Nephron (organoid): Measurements from ENCODE around the gene UXT.

Experiments used
- H3K27ac Mint-ChIP-seq, 3 experiments: 2 replicates each; pipeline ENCODE4 v1.8.0; 2020; ENCODE audit warnings: mixed read lengths in 3 of 3, mild to moderate bottlenecking in 2 of 3, moderate library complexity in 1 of 3
- H3K27me3 Mint-ChIP-seq: 2 replicates; pipeline ENCODE4 v1.8.0; 2021; ENCODE audit warnings: low read depth, mild to moderate bottlenecking, moderate library complexity, mixed read lengths
- H3K36me3 Mint-ChIP-seq: 2 replicates; pipeline ENCODE4 v1.8.0; 2020; ENCODE audit warnings: low read depth, mixed read lengths
- H3K4me1 Mint-ChIP-seq: 2 replicates; pipeline ENCODE4 v1.8.0; 2020; ENCODE audit warnings: mixed read lengths
- H3K4me3 Mint-ChIP-seq, 3 experiments: 2 replicates each; pipeline ENCODE4 v1.8.0; 2020; ENCODE audit warnings: mild to moderate bottlenecking in 3 of 3, mixed read lengths in 3 of 3, moderate library complexity in 2 of 3
- H3K9me3 Mint-ChIP-seq: 2 replicates; pipeline ENCODE4 v1.8.0; 2020; ENCODE audit warnings: mixed read lengths
- CTCF ChIP-seq, 3 experiments: fragments of 200-600 bp; sonication (generic); IDR thresholded peaks; one replicate each; pipeline ENCODE4 v1.5.0; 2021; ENCODE audit warnings: antibody characterized with exemption in 3 of 3; ENCODE audit not compliant: unreplicated experiment in 3 of 3

Gene UXT

GRCh38 chrX:47664737-47665136, 5.8 kb upstream of the UXT start:
- no peak overlapping the region for H3K4me3 Mint-ChIP-seq
- no peaks in the 10 kb centered on the region for H3K4me1 Mint-ChIP-seq
- H3K36me3 Mint-ChIP-seq = no peaks in the 10 kb centered on the region

GRCh38 chrX:47662144-47662657, 3.2 kb upstream of the UXT start:
- peaks cover 4% of the 10 kb centered on the region for H3K36me3 Mint-ChIP-seq
- peaks cover 3% of the 10 kb centered on the region for H3K9me3 Mint-ChIP-seq
- peak overlapping the region in 1 of 3 experiments; percentile 68 for H3K27ac Mint-ChIP-seq
- no peak overlapping the region for H3K4me3 Mint-ChIP-seq
- no peak for TF ChIP-seq CTCF (IDR thresholded peaks at IDR 0.05; ENCODE audit: unreplicated experiment in 3 of 3)
- peaks cover 5% of the 10 kb centered on the region for H3K4me1 Mint-ChIP-seq
- no peaks in the 10 kb centered on the region for H3K27me3 Mint-ChIP-seq

More at GRCh38 chrX:47664737-47665136, 5.8 kb upstream of the UXT start:
- Mint-ChIP-seq H3K9me3 (peaks cover 3% of the 10 kb centered on the region), H3K27me3 (no peaks in the 10 kb centered on the region), H3K27ac (no peak overlapping the region)
- no peak for TF ChIP-seq CTCF (IDR thresholded peaks at IDR 0.05; ENCODE audit: unreplicated experiment in 3 of 3)

- no peak overlapping the region for H3K4me3 Mint-ChIP-seq
- no peak overlapping the region for H3K27ac Mint-ChIP-seq
- no peak for TF ChIP-seq CTCF (IDR thresholded peaks at IDR 0.05; ENCODE audit: unreplicated experiment in 3 of 3)
- peaks cover 3% of the 10 kb centered on the region for H3K9me3 Mint-ChIP-seq
- no peaks in the 10 kb centered on the region for H3K27me3 Mint-ChIP-seq
- H3K4me1 Mint-ChIP-seq = peaks cover 5% of the 10 kb centered on the region
- peaks cover 10% of the 10 kb centered on the region for H3K36me3 Mint-ChIP-seq
Observed at GRCh38 chrX:47661539-47661938, 2.6 kb upstream of the UXT start.

- H3K36me3 Mint-ChIP-seq = peaks cover 24% of the 10 kb centered on the region
- no peak for TF ChIP-seq CTCF (IDR thresholded peaks at IDR 0.05; ENCODE audit: unreplicated experiment in 3 of 3)
- peaks cover 5% of the 10 kb centered on the region for H3K4me1 Mint-ChIP-seq
- no peaks in the 10 kb centered on the region for H3K27me3 Mint-ChIP-seq
- peak overlapping the region; percentile 83 to 91 (median 85) for H3K4me3 Mint-ChIP-seq
- peak overlapping the region; percentile 86 to 97 (median 94) for H3K27ac Mint-ChIP-seq
- peaks cover 6% of the 10 kb centered on the region for H3K9me3 Mint-ChIP-seq
Observed at GRCh38 chrX:47659421-47659726, 394 bp upstream of the UXT start.

- peaks cover 28% of the 10 kb centered on the region for H3K36me3 Mint-ChIP-seq
- H3K4me1 Mint-ChIP-seq = peaks cover 5% of the 10 kb centered on the region
- peaks cover 6% of the 10 kb centered on the region for H3K9me3 Mint-ChIP-seq
- H3K4me3 Mint-ChIP-seq = peak overlapping the region; percentile 83 to 91 (median 85)
- no peak for TF ChIP-seq CTCF (IDR thresholded peaks at IDR 0.05; ENCODE audit: unreplicated experiment in 3 of 3)
- H3K27me3 Mint-ChIP-seq = no peaks in the 10 kb centered on the region
- H3K27ac Mint-ChIP-seq = peak overlapping the region; percentile 86 to 97 (median 94)
Observed at GRCh38 chrX:47658301-47658683, 688 bp downstream of the UXT start.
